B cell (primary cell): Measurements from ENCODE around the gene ARIH2. TPM values are rescaled to one million over a fixed set of nuclear protein-coding genes. Genes with fewer than 3 reads are reported as not detected.

Source experiments
- ATAC-seq: fragments of 200-7000 bp; cut with Tn5 transposase; one replicate; pipeline ENCODE4 v1.10.0; 2021; ENCODE audit warnings: low read depth, mild to moderate bottlenecking, moderate number of reproducible peaks, moderate library complexity
- CTCF ChIA-PET: fragments of 350-600 bp; sonication (Branson Sonifier 250); formaldehyde crosslinking; loops from one replicate; lab custom pipeline; 2021; ENCODE audit warnings: antibody characterized with exemption, inconsistent platforms; lab: Charles Lee
- POLR2A ChIA-PET: fragments of 350-600 bp; sonication (Branson Sonifier 250); formaldehyde crosslinking; loops from one replicate; lab custom pipeline; 2021; ENCODE audit warnings: antibody characterized with exemption; lab: Charles Lee
- DNase-seq: peaks from one replicate; pipeline ENCODE4 v3.0.0; 2013
- H2AFZ ChIP-seq: 2 replicates; pipeline ENCODE4 v1.6.1; 2012; ENCODE audit warnings: mild to moderate bottlenecking, low read depth, low read length; ENCODE audit not compliant: insufficient read depth, poor library complexity, severe bottlenecking
- H3K27ac ChIP-seq, 2 donors: 1 replicate in 1 of 2; 2 replicates in 1 of 2; pipeline ENCODE4 v1.5.1; 2012 to 2013; ENCODE audit warnings: low read length in 2 of 2, mild to moderate bottlenecking in 2 of 2, moderate library complexity in 1 of 2
- H3K27me3 ChIP-seq, 4 experiments: fragments of 200-600 bp in 1 of 4; sonication (generic) in 1 of 4; replicated peaks in 1 of 4; 1 replicate in 2 of 4; 2 replicates in 2 of 4; pipeline versions ENCODE4 v1.6.1 to v1.7.0; 2013 to 2016; ENCODE audit warnings: low read length in 3 of 4, mild to moderate bottlenecking in 2 of 4, mixed read lengths in 1 of 4, moderate library complexity in 1 of 4; ENCODE audit not compliant: insufficient read depth in 4 of 4, control insufficient read depth in 3 of 4; ENCODE audit errors: control extremely low read depth in 1 of 4
- H3K36me3 ChIP-seq, 2 experiments: replicated peaks in 1 of 2; 1 replicate in 1 of 2; 2 replicates in 1 of 2; pipeline versions ENCODE4 v1.6.1 to v1.7.1; 2013; ENCODE audit warnings: low read length in 1 of 2; ENCODE audit not compliant: insufficient read depth in 2 of 2, control insufficient read depth in 1 of 2; ENCODE audit errors: control extremely low read depth in 1 of 2, extremely low read depth in 1 of 2
- H3K4me1 ChIP-seq, 2 donors: fragments of 200-600 bp in 1 of 2; sonication (generic) in 1 of 2; 1 replicate in 1 of 2; 2 replicates in 1 of 2; pipeline versions ENCODE4 v1.5.1 to v1.6.1; 2013 to 2017; ENCODE audit warnings: low read length in 2 of 2; ENCODE audit not compliant: control insufficient read depth in 2 of 2, insufficient read depth in 2 of 2
- H3K4me2 ChIP-seq: replicated peaks from 2 replicates; pipeline ENCODE3; 2012; ENCODE audit warnings: mild to moderate bottlenecking, low read depth, low read length; ENCODE audit not compliant: poor library complexity, severe bottlenecking
- H3K4me3 ChIP-seq, 5 experiments: fragments of 200-600 bp in 1 of 5; sonication (generic) in 1 of 5; 1 replicate in 3 of 5; 2 replicates in 2 of 5; pipeline versions ENCODE4 v1.5.1 to v1.7.0; 2011 to 2016; ENCODE audit warnings: low read length in 4 of 5, mild to moderate bottlenecking in 4 of 5, low read depth in 2 of 5, control low read depth in 1 of 5, moderate library complexity in 1 of 5; ENCODE audit not compliant: insufficient read depth in 1 of 5; ENCODE audit errors: control extremely low read depth in 1 of 5, extremely low read depth in 1 of 5
- H3K79me2 ChIP-seq: fragments of 200-600 bp; sonication (generic); one replicate; pipeline ENCODE4 v1.6.0; 2016; ENCODE audit warnings: low read length; ENCODE audit not compliant: control insufficient read depth, insufficient read depth
- H3K9ac ChIP-seq: fragments of 200-600 bp; sonication (generic); 2 replicates; pipeline ENCODE4 v1.6.1; 2017; ENCODE audit warnings: mild to moderate bottlenecking, low read length, moderate library complexity
- H3K9me3 ChIP-seq, 3 donors: one replicate each; pipeline versions ENCODE4 v1.6.1 to v1.7.1; 2013; ENCODE audit warnings: low read length in 2 of 3; ENCODE audit not compliant: control insufficient read depth in 2 of 3, insufficient read depth in 1 of 3; ENCODE audit errors: control extremely low read depth in 1 of 3
- H4K20me1 ChIP-seq: 2 replicates; pipeline ENCODE4 v1.6.0; 2012; ENCODE audit warnings: mild to moderate bottlenecking, low read length; ENCODE audit not compliant: insufficient read depth, control insufficient read depth, poor library complexity, severe bottlenecking
- H3K27ac Mint-ChIP-seq: one replicate; pipeline ENCODE4 v1.8.0; 2021; ENCODE audit warnings: mixed read lengths
- H3K27me3 Mint-ChIP-seq: one replicate; pipeline ENCODE4 v1.8.0; 2021; ENCODE audit warnings: mixed read lengths
- H3K4me1 Mint-ChIP-seq: one replicate; pipeline ENCODE4 v1.8.0; 2021; ENCODE audit warnings: mixed read lengths
- H3K4me3 Mint-ChIP-seq: one replicate; pipeline ENCODE4 v1.8.0; 2021; ENCODE audit warnings: mixed read lengths
- H3K9me3 Mint-ChIP-seq: one replicate; pipeline ENCODE4 v1.8.0; 2022; ENCODE audit warnings: mixed read lengths; ENCODE audit not compliant: insufficient read depth
- CTCF ChIP-seq: fragments of 200-600 bp; IDR thresholded peaks from one replicate; pipeline ENCODE4 v1.8.0; 2022; ENCODE audit warnings: antibody characterized with exemption, mild to moderate bottlenecking
- EZH2 ChIP-seq: IDR thresholded peaks from 2 replicates; pipeline ENCODE4 v1.6.1; 2012; ENCODE audit warnings: borderline replicate concordance, low read depth, mild to moderate bottlenecking, moderate library complexity, low read length; ENCODE audit not compliant: insufficient read depth, poor library complexity, severe bottlenecking
- WGBS: methylation state at CpG from one replicate; pipeline ENCODE4 v1.1.5; 2013; ENCODE audit warnings: missing lambda C conversion rate; ENCODE audit not compliant: insufficient coverage; 5-methylcytosine and 5-hydroxymethylcytosine counted together
- intact Hi-C: fragments of 100-400 bp; cut with micrococcal nuclease; formaldehyde crosslinking; loops from one replicate; pipeline ENCODE4 v1.10.0; 2022
- polyA plus RNA-seq: library from polyadenylated mRNA; depleted of rRNA; stranded (reverse); fragments of >200 nt; gene quantifications from 2 replicates; pipeline ENCODE4 v1.2.3, GENCODE V29; 2012
- total RNA-seq, 2 donors: library from RNA; stranded (reverse); fragments of 120-200 nt in 1 of 2; gene quantifications; 1 replicate in 1 of 2; 2 replicates in 1 of 2; pipeline versions ENCODE4 v1.2.3 to v1.2.4, GENCODE V29; 2013 to 2022

ARIH2 gene
- total and polyA plus RNA-seq, 2 donors (not counting 1 experiment from before 2014, with no cell fraction given): 114 to 148 TPM

GRCh38 chr3:49017971-49018706 lies 99.5 kb downstream of the ARIH2 start, which contains the start of gene DALRD3:
Gene DALRD3 (minus strand): TSS chr3:49018580. CDS start chr3:49018564, 16 bp downstream.
- TF ChIP-seq CTCF (no peak), EZH2 (no peak)
- Histone ChIP-seq H3K9me3 (no peaks in the 10 kb centered on the region), H3K27ac (peak within 1 kb of the TSS; percentile 37 to 73), H3K4me1 (peaks cover 32 to 41% of the 10 kb centered on the region in 2 donors), H3K79me2 (peaks cover 41% of the 10 kb centered on the region), H4K20me1 (peaks cover 26% of the 10 kb centered on the region), H2AFZ (peak within 1 kb of the TSS; percentile 87), H3K4me2 (peak within 1 kb of the TSS; percentile 91), H3K36me3 (peaks cover 1 to 32% of the 10 kb centered on the region in 2 experiments), H3K4me3 (peak within 1 kb of the TSS; percentile 70 to 89 (median 82)), H3K27me3 (no peaks in the 10 kb centered on the region), H3K9ac (peak within 1 kb of the TSS; percentile 82)
- DNase-seq: peak; percentile 79
- ChIA-PET CTCF (interaction anchor here (1.2 to 2.2 kb wide), 6 partner anchors 9 to 31 kb away, joined by 4 to 13 read pairs (median 6); partner anchors contain the start of genes IMPDH2, P4HTM and WDR6), POLR2A (interaction anchor here (0.6 to 6.4 kb wide), 7 partner anchors 8 to 1071 kb away, joined by 3 to 116 read pairs (median 4); partner anchors contain the start of genes IMPDH2, QRICH1, RBM5 and USP19)
- Mint-ChIP-seq H3K27ac (peak within 1 kb of the TSS; percentile 94), H3K9me3 (no peaks in the 10 kb centered on the region), H3K4me3 (peak within 1 kb of the TSS; percentile 96), H3K27me3 (no peaks in the 10 kb centered on the region), H3K4me1 (peaks cover 51% of the 10 kb centered on the region)
- intact Hi-C loops: no loop called here
- WGBS: under 1% methylated on average over 85 of the region's 85 CpGs
- ATAC-seq: no peak

GRCh38 chr3:49018707-49019006 lies 100.0 kb downstream of the ARIH2 start:
- H3K27ac ChIP-seq: peak overlapping the region; percentile 37 to 73
- peak overlapping the region; percentile 70 to 89 (median 82) for H3K4me3 ChIP-seq
- no peaks in the 10 kb centered on the region for H3K9me3 Mint-ChIP-seq
- intact Hi-C loops: no loop called here
- peaks cover 51% of the 10 kb centered on the region for H3K4me1 Mint-ChIP-seq
- DNase-seq: no peak
- H3K4me3 Mint-ChIP-seq: peak overlapping the region; percentile 93
- peak overlapping the region; percentile 87 for H2AFZ ChIP-seq
- peaks cover 33 to 44% of the 10 kb centered on the region in 2 donors for H3K4me1 ChIP-seq
- peaks cover 22% of the 10 kb centered on the region for H4K20me1 ChIP-seq
- peak overlapping the region; percentile 94 for H3K27ac Mint-ChIP-seq
- peak overlapping the region; percentile 91 for H3K4me2 ChIP-seq
- POLR2A ChIA-PET: interaction anchor here (1.4 to 6.4 kb wide), 4 partner anchors 7 to 102 kb away, joined by 4 to 116 read pairs (median 4); partner anchors contain the start of genes IMPDH2, USP19 and WDR6
- no peaks in the 10 kb centered on the region for H3K9me3 ChIP-seq
- WGBS: under 1% methylated on average over 9 of the region's 18 CpGs
- H3K27me3 Mint-ChIP-seq: no peaks in the 10 kb centered on the region
- H3K79me2 ChIP-seq: peaks cover 36% of the 10 kb centered on the region
- no peak for ATAC-seq
- peaks cover 1 to 29% of the 10 kb centered on the region in 2 experiments for H3K36me3 ChIP-seq
- TF ChIP-seq CTCF (no peak), EZH2 (no peak)
- CTCF ChIA-PET: interaction anchor here (1.8 to 2.2 kb wide), 3 partner anchors 10 to 11 kb away, joined by 4 to 13 read pairs (median 5); partner anchors contain the start of genes IMPDH2 and WDR6
- H3K9ac ChIP-seq: peak overlapping the region; percentile 82
- H3K27me3 ChIP-seq: no peaks in the 10 kb centered on the region
